Ishikawa (cell line): ENCODE data around the gene FGR.

Experiments
- EP300 ChIP-seq: IDR thresholded peaks from 2 replicates; pipeline ENCODE4 v1.6.1; 2012; ENCODE audit warnings: borderline replicate concordance
- FOXM1 ChIP-seq: IDR thresholded peaks from 2 replicates; pipeline ENCODE4 v1.6.1; 2012; ENCODE audit warnings: low read depth, borderline replicate concordance
- NFIC ChIP-seq: IDR thresholded peaks from 2 replicates; pipeline ENCODE4 v1.6.1; 2012
- REST ChIP-seq: IDR thresholded peaks from 2 replicates; pipeline ENCODE4 v1.6.1; 2012; ENCODE audit warnings: low read depth, mild to moderate bottlenecking
- TAF1 ChIP-seq: IDR thresholded peaks from 2 replicates; pipeline ENCODE4 v1.6.1; 2012; ENCODE audit warnings: low read depth, mild to moderate bottlenecking
- YY1 ChIP-seq: IDR thresholded peaks from 2 replicates; pipeline ENCODE4 v1.6.1; 2012; ENCODE audit warnings: low read depth
- ZBTB7A ChIP-seq: IDR thresholded peaks from 2 replicates; pipeline ENCODE4 v1.6.1; 2012; ENCODE audit warnings: low read depth

GRCh38 chr1:27678747-27679146 is 43.8 kb upstream of the FGR start:
- TF ChIP-seq REST (no peak), EP300 (no peak), TAF1 (no peak), FOXM1 (no peak), ZBTB7A (no peak), NFIC (no peak), YY1 (no peak)
